HEK293T (cell line): ENCODE data around the gene GRAMD1A.
"Not testable (repeated sequence)": the region's sequence is repeated elsewhere in the genome, so short reads cannot be mapped to it uniquely, and the experiment has no call there.

Source experiments
- CTCF ChIA-PET: fragments of 350-600 bp; formaldehyde crosslinking; extraction: SDS; loops from one replicate; lab custom pipeline; 2021; ENCODE audit warnings: antibody characterized with exemption, inconsistent platforms; lab: Yijun Ruan, JAX
- POLR2A ChIA-PET: fragments of 350-600 bp; formaldehyde crosslinking; extraction: SDS; loops from one replicate; lab custom pipeline; 2020; ENCODE audit warnings: antibody characterized with exemption, inconsistent platforms; lab: Yijun Ruan, JAX
- DNase-seq: peaks from one replicate; pipeline ENCODE4 v3.0.0; 2012; ENCODE audit warnings: mixed read lengths; ENCODE audit errors: extremely low spot score
- ARNT ChIP-seq: fragments of 450-650 bp; IDR thresholded peaks from 2 replicates; pipeline ENCODE4 v1.6.1; 2017; ENCODE audit warnings: mild to moderate bottlenecking
- BHLHE40 ChIP-seq: fragments of 450-650 bp; IDR thresholded peaks from 2 replicates; pipeline ENCODE4 v1.6.1; 2016; ENCODE audit warnings: mild to moderate bottlenecking, moderate library complexity, borderline replicate concordance
- CTBP1 ChIP-seq: fragments of 450-650 bp; IDR thresholded peaks from 2 replicates; pipeline ENCODE4 v1.6.1; 2016; ENCODE audit warnings: borderline replicate concordance
- ELF4 ChIP-seq: fragments of 450-650 bp; IDR thresholded peaks from 2 replicates; pipeline ENCODE4 v1.6.1; 2017; ENCODE audit warnings: antibody characterized with exemption
- FOXA1 ChIP-seq: fragments of 450-650 bp; IDR thresholded peaks from 2 replicates; pipeline ENCODE4 v1.6.1; 2016; ENCODE audit warnings: mild to moderate bottlenecking
- FOXK2 ChIP-seq: fragments of 450-650 bp; IDR thresholded peaks from 2 replicates; pipeline ENCODE4 v1.6.1; 2016; ENCODE audit warnings: mild to moderate bottlenecking
- FOXM1 ChIP-seq: fragments of 450-650 bp; IDR thresholded peaks from 2 replicates; pipeline ENCODE4 v1.6.1; 2017; ENCODE audit warnings: mild to moderate bottlenecking, borderline replicate concordance
- HDGF ChIP-seq: fragments of 450-650 bp; IDR thresholded peaks from 2 replicates; pipeline ENCODE4 v1.6.1; 2017; ENCODE audit warnings: antibody characterized with exemption, borderline replicate concordance
- L3MBTL2 ChIP-seq: fragments of 450-650 bp; conservative IDR thresholded peaks from 2 replicates; pipeline ENCODE4 v1.6.1; 2016; ENCODE audit warnings: mild to moderate bottlenecking
- LEF1 ChIP-seq: fragments of 450-650 bp; IDR thresholded peaks from 2 replicates; pipeline ENCODE4 v1.6.1; 2017; ENCODE audit warnings: mild to moderate bottlenecking, borderline replicate concordance
- NFRKB ChIP-seq: fragments of 450-650 bp; IDR thresholded peaks from 2 replicates; pipeline ENCODE4 v1.6.1; 2016; ENCODE audit warnings: mild to moderate bottlenecking, moderate library complexity
- SP1 ChIP-seq: fragments of 450-650 bp; IDR thresholded peaks from 2 replicates; pipeline ENCODE4 v1.6.1; 2017
- SUZ12 ChIP-seq: fragments of 450-650 bp; IDR thresholded peaks from 2 replicates; pipeline ENCODE4 v1.6.1; 2016; ENCODE audit warnings: mild to moderate bottlenecking
- TARDBP ChIP-seq: fragments of 450-650 bp; IDR thresholded peaks from 2 replicates; pipeline ENCODE4 v1.6.1; 2016
- ZNF384 ChIP-seq: fragments of 450-650 bp; IDR thresholded peaks from 2 replicates; pipeline ENCODE4 v1.6.1; 2016
- TF ChIP-seq, protein P1 (sequence below): fragments of 450-650 bp; IDR thresholded peaks from 2 replicates; pipeline ENCODE4 v1.6.1; 2016

GRAMD1A gene

DNA sequence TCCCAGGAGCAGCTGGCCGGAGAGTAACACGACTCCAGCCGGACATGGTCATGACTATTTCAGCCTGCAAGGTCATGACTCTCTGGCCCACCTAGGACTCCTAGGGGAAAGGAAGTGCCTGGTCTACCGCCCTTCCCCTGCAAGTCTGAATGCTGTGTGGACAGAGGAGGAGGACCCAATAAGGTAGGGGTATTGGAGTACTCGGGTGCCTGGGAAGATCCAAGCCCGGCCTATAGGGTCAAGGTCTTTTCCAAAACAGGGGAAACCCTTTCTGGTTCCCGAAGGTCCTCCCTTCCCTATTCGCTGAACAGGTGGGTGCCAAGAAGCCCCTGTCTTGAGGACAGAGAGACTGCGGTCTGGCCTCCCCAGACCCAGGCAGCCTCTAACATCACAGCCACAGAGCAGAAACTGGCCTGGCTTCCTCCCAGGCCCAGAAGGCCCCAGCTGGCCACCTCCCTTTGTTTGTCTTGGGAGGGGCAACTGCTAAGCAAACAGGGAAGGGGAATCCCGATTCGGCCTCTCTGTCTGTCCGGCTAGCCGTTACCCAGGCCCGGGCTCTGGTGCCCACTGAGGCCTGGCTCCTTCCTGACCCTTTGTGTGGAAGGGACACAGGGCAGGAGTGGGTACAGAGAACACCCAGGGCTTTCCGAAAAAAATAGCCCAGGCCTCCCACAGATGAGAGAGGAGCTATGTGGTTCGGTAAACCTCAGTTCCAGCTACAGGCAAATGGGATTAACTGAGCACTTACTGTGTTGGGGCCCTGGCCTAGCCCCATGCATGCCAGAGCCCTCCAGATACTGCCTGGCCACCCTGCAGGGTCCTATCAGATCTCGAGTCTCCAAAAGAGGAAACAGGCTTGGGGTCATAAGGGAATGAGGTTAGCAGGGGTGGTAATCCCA is 5.2 kb upstream of the GRAMD1A start:
- ChIA-PET POLR2A (no interaction called here), CTCF (no interaction called here)
- TF ChIP-seq LEF1 (no peak), CTBP1 (no peak), FOXK2 (no peak), HDGF (no peak), SUZ12 (no peak), ZNF384 (no peak), ELF4 (no peak), ARNT (no peak), SP1 (no peak), L3MBTL2 (no peak), NFRKB (no peak), BHLHE40 (no peak), FOXM1 (no peak), TARDBP (no peak), FOXA1 (no peak)
- TF ChIP-seq, protein P1, sequence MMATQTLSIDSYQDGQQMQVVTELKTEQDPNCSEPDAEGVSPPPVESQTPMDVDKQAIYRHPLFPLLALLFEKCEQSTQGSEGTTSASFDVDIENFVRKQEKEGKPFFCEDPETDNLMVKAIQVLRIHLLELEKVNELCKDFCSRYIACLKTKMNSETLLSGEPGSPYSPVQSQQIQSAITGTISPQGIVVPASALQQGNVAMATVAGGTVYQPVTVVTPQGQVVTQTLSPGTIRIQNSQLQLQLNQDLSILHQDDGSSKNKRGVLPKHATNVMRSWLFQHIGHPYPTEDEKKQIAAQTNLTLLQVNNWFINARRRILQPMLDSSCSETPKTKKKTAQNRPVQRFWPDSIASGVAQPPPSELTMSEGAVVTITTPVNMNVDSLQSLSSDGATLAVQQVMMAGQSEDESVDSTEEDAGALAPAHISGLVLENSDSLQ, result no peak
- no peak for DNase-seq

DNA sequence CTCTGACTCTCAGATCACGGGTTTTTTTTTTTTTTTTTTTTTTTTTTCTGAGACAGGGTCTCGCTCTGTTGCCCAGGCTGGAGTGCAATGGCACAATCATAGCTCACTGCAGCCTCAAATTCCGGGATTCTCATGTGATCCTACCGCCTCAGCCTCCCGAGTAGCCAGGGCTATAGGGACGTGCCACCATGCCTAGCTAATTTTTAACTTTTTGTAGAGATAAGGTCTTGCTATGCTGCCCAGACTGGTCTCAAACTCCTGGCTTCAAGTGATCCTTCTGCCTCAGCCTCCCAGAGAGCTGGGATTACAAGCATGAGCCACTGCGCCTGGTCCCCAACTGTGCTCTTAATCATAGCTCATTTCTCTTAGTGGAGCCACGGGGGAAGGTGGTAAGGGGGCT is 4.6 kb upstream of the GRAMD1A start:
- POLR2A ChIA-PET, result no interaction called here

DNA sequence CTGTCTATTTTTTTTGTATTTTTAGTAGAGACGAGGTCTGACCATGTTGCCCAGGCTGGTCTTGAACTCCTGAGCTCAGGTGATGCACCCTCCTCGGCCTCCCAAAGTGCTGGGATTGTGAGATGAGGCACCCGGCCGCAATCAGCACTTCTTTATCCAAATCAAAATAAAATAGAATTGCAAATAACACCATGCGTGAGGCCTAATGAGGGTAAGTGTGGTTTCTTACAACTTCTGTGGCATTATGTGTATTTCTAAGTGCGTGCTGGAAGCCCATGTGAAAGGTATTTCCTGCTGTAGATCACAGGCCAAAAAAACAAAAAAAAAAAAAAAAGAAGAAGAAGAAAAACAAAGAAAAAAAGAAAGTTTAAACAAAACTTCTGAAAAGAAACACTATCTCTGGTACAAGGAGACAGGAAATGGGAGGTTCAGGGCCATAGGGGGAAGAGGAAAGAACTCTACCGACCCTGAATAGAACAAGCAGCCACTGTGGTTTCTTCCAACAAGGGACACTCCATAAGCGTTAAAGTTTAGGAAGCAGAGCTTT is 3.0 kb upstream of the GRAMD1A start:
- CTCF ChIA-PET, result interaction anchor here (0.6 kb wide), 1 partner anchor 11 kb away, joined by 3 read pairs; no protein-coding TSS in a partner anchor
- POLR2A ChIA-PET, result no interaction called here
- no peak for TF ChIP-seq TARDBP
- no peak for TF ChIP-seq SUZ12
- TF ChIP-seq, protein P1, result no peak
- no peak for TF ChIP-seq SP1
- no peak for TF ChIP-seq FOXA1
- TF ChIP-seq BHLHE40, result no peak
- no peak for TF ChIP-seq CTBP1
- no peak for TF ChIP-seq ELF4
- no peak for TF ChIP-seq ARNT
- no peak for TF ChIP-seq HDGF
- TF ChIP-seq NFRKB, result no peak
- no peak for TF ChIP-seq FOXK2
- TF ChIP-seq LEF1, result no peak
- no peak for TF ChIP-seq ZNF384
- no peak for TF ChIP-seq FOXM1
- no peak for TF ChIP-seq L3MBTL2
- DNase-seq, result no peak

More for the DNA sequence above, 4.6 kb upstream of the GRAMD1A start:
- no peak for DNase-seq
- CTCF ChIA-PET, result no interaction called here
- TF ChIP-seq, protein P1, result no peak
- TF ChIP-seq FOXA1 (no peak), FOXK2 (no peak), SP1 (no peak), BHLHE40 (no peak), ELF4 (no peak), L3MBTL2 (no peak), ZNF384 (no peak)

DNA sequence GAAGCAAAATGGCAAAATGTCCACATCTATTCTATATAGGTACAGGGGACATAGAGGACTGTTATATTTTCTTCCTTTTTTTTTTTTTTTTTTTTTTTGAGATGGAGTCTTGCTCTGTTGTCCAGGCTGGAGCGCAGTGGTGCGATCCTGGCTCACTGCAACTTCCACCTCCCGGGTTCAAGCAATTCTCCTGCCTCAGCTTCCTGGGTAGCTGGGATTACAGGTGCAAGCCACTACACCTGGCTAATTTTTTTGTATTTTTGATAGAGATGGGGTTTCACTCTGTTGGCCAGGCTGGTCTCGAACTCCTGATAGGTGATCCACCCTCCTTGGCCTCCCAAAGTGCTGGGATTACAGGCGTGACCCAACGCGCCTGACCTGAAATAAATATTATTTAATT is 1.9 kb upstream of the GRAMD1A start:
- POLR2A ChIA-PET, DNase-seq, CTCF ChIA-PET: not testable (repeated sequence)

DNA sequence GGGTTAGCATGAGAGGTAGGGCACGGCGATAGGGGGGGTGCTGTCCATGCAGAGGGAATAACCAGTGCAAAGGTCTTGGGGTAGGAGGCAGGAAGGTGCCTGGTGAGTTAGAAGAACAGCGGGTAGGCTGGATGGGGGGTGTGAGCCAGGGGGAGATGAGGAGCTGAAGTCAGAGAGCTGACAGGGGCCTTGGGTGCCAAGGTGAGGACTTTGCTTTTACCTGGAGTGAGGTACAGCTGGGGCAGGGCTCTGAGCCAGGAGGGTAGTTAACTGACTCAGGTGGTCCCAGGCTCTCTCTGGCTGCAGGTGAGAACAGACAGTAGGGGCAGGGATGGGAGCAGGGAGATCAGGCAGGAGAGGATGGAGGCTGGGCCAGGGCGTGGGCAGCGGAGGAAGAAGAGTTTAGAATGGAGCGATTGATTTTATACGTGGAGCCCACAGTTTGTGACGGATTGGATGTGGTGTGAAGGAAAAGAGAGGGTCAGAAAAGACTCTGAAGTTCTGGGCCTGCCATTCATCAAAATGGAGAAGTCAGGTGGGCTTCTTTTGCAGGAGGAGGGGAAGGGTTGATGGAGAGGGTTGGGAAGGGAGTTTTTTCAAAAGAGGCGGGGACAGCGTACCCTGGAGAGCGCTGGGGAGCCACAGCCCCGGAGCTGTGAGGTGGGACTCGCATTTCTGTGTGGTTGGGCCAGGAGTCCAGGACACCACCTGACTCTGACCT is 1.2 kb upstream of the GRAMD1A start:
- TF ChIP-seq CTBP1, result no peak
- ChIA-PET POLR2A (interaction anchor here (1.2 to 1.4 kb wide), 2 partner anchors 10 to 22 kb away, joined by 3 to 5 read pairs; no protein-coding TSS in a partner anchor), CTCF (interaction anchor here (0.7 kb wide), 1 partner anchor 25 kb away, joined by 5 read pairs; no protein-coding TSS in a partner anchor)
- DNase-seq, result no peak

DNA sequence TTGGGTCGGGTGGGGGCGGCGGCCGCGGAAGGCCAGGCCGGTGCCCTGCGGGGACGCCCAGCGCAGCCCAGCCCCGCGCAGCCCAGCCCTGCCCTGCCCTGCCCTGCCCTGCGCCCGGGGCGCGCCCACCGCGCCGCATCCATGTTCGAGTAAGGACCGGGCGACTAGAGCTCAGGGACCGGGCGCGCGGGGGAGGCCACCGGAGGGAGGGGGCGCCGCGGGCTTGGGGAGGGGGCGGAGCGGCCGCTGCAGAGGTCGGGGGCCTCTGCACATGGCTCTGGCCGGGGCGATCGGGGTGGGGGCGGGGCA is 169 bp downstream of the GRAMD1A start:
- ChIA-PET POLR2A (interaction anchor here (0.9 to 1.4 kb wide), 6 partner anchors 9 to 73 kb away, joined by 3 to 5 read pairs (median 3); partner anchors contain the start of gene ZNF30), CTCF (no interaction called here)
- TF ChIP-seq FOXA1 (no peak), LEF1 (no peak), CTBP1 (no peak), FOXM1 (no peak), NFRKB (no peak), ARNT (no peak), L3MBTL2 (no peak), FOXK2 (no peak), SUZ12 (no peak), ZNF384 (no peak)
- DNase-seq, result no peak
